HFFc6 (cell line): ENCODE measurements around the gene RET. TPM values are rescaled to one million over a fixed set of nuclear protein-coding genes. Genes with fewer than 3 reads are reported as not detected.

Source experiments
- DNase-seq: peaks from one replicate; pipeline ENCODE4 v3.0.0-alpha.2; 2018
- H3K27ac Mint-ChIP-seq: 2 replicates; pipeline ENCODE4 v1.8.0; 2020; ENCODE audit warnings: mild to moderate bottlenecking, mixed read lengths
- H3K27me3 Mint-ChIP-seq: 2 replicates; pipeline ENCODE4 v1.8.0; 2021; ENCODE audit warnings: mild to moderate bottlenecking, moderate library complexity, mixed read lengths; ENCODE audit not compliant: insufficient read depth
- H3K36me3 Mint-ChIP-seq: 2 replicates; pipeline ENCODE4 v1.8.0; 2021; ENCODE audit warnings: low read depth, mixed read lengths
- H3K4me1 Mint-ChIP-seq: 2 replicates; pipeline ENCODE4 v1.8.0; 2020; ENCODE audit warnings: low read depth, mixed read lengths
- H3K4me3 Mint-ChIP-seq: 2 replicates; pipeline ENCODE4 v1.8.0; 2020; ENCODE audit warnings: mild to moderate bottlenecking, moderate library complexity, mixed read lengths
- H3K9me3 Mint-ChIP-seq: 2 replicates; pipeline ENCODE4 v1.8.0; 2020; ENCODE audit warnings: mild to moderate bottlenecking, mixed read lengths
- total RNA-seq, 6 experiments: library from RNA; stranded (reverse); fragmentation: NEBNext Ultra II Directional; extraction: Animal tissue kit (Norgen Biotek cat#: 25700); gene quantifications; 2 replicates in 1 of 6; 3 replicates in 5 of 6; pipeline ENCODE4 v1.2.3, GENCODE V29; 2021
- TF ChIP-seq, protein P1 (sequence below): fragments of 200-600 bp; sonication (generic); IDR thresholded peaks from 2 replicates; pipeline ENCODE4 v1.5.0; 2021; ENCODE audit warnings: antibody characterized with exemption, mild to moderate bottlenecking

Gene RET
- total RNA-seq, 6 experiments from 2014 or later, result 0.08 to 0.62 (median 0.46) TPM; not detected in 1

GRCh38 chr10:43099928-43100327 lies 23.1 kb downstream of the RET start:
- no peaks in the 10 kb centered on the region for H3K36me3 Mint-ChIP-seq
- peaks cover 28% of the 10 kb centered on the region for H3K27me3 Mint-ChIP-seq
- no peak for DNase-seq
- TF ChIP-seq, protein P1, sequence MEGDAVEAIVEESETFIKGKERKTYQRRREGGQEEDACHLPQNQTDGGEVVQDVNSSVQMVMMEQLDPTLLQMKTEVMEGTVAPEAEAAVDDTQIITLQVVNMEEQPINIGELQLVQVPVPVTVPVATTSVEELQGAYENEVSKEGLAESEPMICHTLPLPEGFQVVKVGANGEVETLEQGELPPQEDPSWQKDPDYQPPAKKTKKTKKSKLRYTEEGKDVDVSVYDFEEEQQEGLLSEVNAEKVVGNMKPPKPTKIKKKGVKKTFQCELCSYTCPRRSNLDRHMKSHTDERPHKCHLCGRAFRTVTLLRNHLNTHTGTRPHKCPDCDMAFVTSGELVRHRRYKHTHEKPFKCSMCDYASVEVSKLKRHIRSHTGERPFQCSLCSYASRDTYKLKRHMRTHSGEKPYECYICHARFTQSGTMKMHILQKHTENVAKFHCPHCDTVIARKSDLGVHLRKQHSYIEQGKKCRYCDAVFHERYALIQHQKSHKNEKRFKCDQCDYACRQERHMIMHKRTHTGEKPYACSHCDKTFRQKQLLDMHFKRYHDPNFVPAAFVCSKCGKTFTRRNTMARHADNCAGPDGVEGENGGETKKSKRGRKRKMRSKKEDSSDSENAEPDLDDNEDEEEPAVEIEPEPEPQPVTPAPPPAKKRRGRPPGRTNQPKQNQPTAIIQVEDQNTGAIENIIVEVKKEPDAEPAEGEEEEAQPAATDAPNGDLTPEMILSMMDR, result no peak
- H3K27ac Mint-ChIP-seq, result no peak overlapping the region
- H3K9me3 Mint-ChIP-seq, result no peaks in the 10 kb centered on the region
- no peaks in the 10 kb centered on the region for H3K4me1 Mint-ChIP-seq
- H3K4me3 Mint-ChIP-seq, result no peak overlapping the region

GRCh38 chr10:43100366-43100765 lies 23.5 kb downstream of the RET start:
- Mint-ChIP-seq H3K9me3 (no peaks in the 10 kb centered on the region), H3K27me3 (peaks cover 28% of the 10 kb centered on the region), H3K4me3 (no peak overlapping the region), H3K36me3 (no peaks in the 10 kb centered on the region), H3K4me1 (no peaks in the 10 kb centered on the region), H3K27ac (no peak overlapping the region)
- no peak for DNase-seq
- TF ChIP-seq, protein P1, result no peak

GRCh38 chr10:43102063-43102828 lies 25.4 kb downstream of the RET start:
- Mint-ChIP-seq H3K9me3 (no peaks in the 10 kb centered on the region), H3K4me3 (no peak overlapping the region), H3K36me3 (no peaks in the 10 kb centered on the region), H3K4me1 (no peaks in the 10 kb centered on the region), H3K27me3 (peaks cover 27% of the 10 kb centered on the region), H3K27ac (no peak overlapping the region)
- DNase-seq, result no peak
- TF ChIP-seq, protein P1, result no peak

- Mint-ChIP-seq H3K4me3 (peak overlapping the region; percentile 83), H3K9me3 (no peaks in the 10 kb centered on the region), H3K36me3 (no peaks in the 10 kb centered on the region), H3K27me3 (peaks cover 14% of the 10 kb centered on the region), H3K27ac (no peak overlapping the region), H3K4me1 (peaks cover 5% of the 10 kb centered on the region)
- DNase-seq, result peak; percentile 63
- TF ChIP-seq, protein P1, result peak; percentile 99
These were observed 28.5 kb downstream of the RET start for GRCh38 chr10:43105102-43105955.

- Mint-ChIP-seq H3K36me3 (no peaks in the 10 kb centered on the region), H3K27ac (no peak overlapping the region), H3K27me3 (peaks cover 12% of the 10 kb centered on the region), H3K4me1 (peaks cover 10% of the 10 kb centered on the region), H3K9me3 (no peaks in the 10 kb centered on the region), H3K4me3 (no peak overlapping the region)
- no peak for DNase-seq
- TF ChIP-seq, protein P1, result no peak
These were observed 29.0 kb downstream of the RET start for GRCh38 chr10:43105956-43106229.
